ENCODE data around the gene SEMA4A.
A peak's percentile ranks its signal among the peaks of the same experiment; 100 is the strongest.
"Not testable (repeated sequence)": the region's sequence is repeated elsewhere in the genome, so short reads cannot be mapped to it uniquely, and the experiment has no call there.

Gene SEMA4A

GRCh38 chr1:156114101-156114918 lies 39.1 kb upstream of the SEMA4A start, which contains the start of gene LMNA:
Gene LMNA (plus strand): TSS chr1:156114711. CDS start chr1:156114919, 208 bp downstream.
- Mint-ChIP-seq H3K4me3 (peak within 1 kb of the TSS; percentile 95), H3K9me3 (no peaks in the 10 kb centered on the region), H3K4me1 (peaks cover 36% of the 10 kb centered on the region), H3K27me3 (no peaks in the 10 kb centered on the region), H3K27ac (ENCODE audit: low read depth) (peak within 1 kb of the TSS; percentile 95), H3K36me3 (ENCODE audit: insufficient read depth) (peaks cover 27% of the 10 kb centered on the region)
- peak; percentile 78 for ATAC-seq (replicated peaks; ENCODE audit: extremely low read depth, poor library complexity, severe bottlenecking)
- DNase-seq (ENCODE audit: low spot score in 2 of 2): peak in 1 of 2 donors; percentile 68

GRCh38 chr1:156114919-156115513 lies 38.4 kb upstream of the SEMA4A start:
- DNase-seq (ENCODE audit: low spot score in 2 of 2): no peak
- no peak for ATAC-seq (replicated peaks; ENCODE audit: extremely low read depth, poor library complexity, severe bottlenecking)
- Mint-ChIP-seq H3K4me1 (peaks cover 42% of the 10 kb centered on the region), H3K36me3 (ENCODE audit: insufficient read depth) (peaks cover 32% of the 10 kb centered on the region), H3K27ac (ENCODE audit: low read depth) (peak overlapping the region; percentile 95), H3K27me3 (no peaks in the 10 kb centered on the region), H3K4me3 (peak overlapping the region; percentile 95), H3K9me3 (no peaks in the 10 kb centered on the region)

- Mint-ChIP-seq H3K9me3 (no peaks in the 10 kb centered on the region), H3K27me3 (no peaks in the 10 kb centered on the region), H3K4me3 (peak overlapping the region; percentile 95), H3K27ac (ENCODE audit: low read depth) (peak overlapping the region; percentile 95), H3K4me1 (peaks cover 49% of the 10 kb centered on the region), H3K36me3 (ENCODE audit: insufficient read depth) (peaks cover 37% of the 10 kb centered on the region)
- no peak for ATAC-seq (replicated peaks; ENCODE audit: extremely low read depth, poor library complexity, severe bottlenecking)
- no peak for DNase-seq (ENCODE audit: low spot score in 2 of 2)
Observed at GRCh38 chr1:156115514-156116374, 37.6 kb upstream of the SEMA4A start.

GRCh38 chr1:156116731-156117130 lies 36.7 kb upstream of the SEMA4A start:
- H3K27ac Mint-ChIP-seq (ENCODE audit: low read depth): peak overlapping the region; percentile 77
- peaks cover 49% of the 10 kb centered on the region for H3K4me1 Mint-ChIP-seq
- DNase-seq (ENCODE audit: low spot score in 2 of 2); ATAC-seq (replicated peaks; ENCODE audit: extremely low read depth, poor library complexity, severe bottlenecking); H3K27me3 Mint-ChIP-seq; H3K9me3 Mint-ChIP-seq: not testable (repeated sequence)
- H3K36me3 Mint-ChIP-seq (ENCODE audit: insufficient read depth): peaks cover 44% of the 10 kb centered on the region
- peak overlapping the region; percentile 95 for H3K4me3 Mint-ChIP-seq

GRCh38 chr1:156117414-156118176 lies 35.8 kb upstream of the SEMA4A start:
- H3K27me3 Mint-ChIP-seq: no peaks in the 10 kb centered on the region
- DNase-seq (ENCODE audit: low spot score in 2 of 2) (no peak), ATAC-seq (replicated peaks; ENCODE audit: extremely low read depth, poor library complexity, severe bottlenecking) (no peak)
- H3K9me3 Mint-ChIP-seq: no peaks in the 10 kb centered on the region
- H3K4me1 Mint-ChIP-seq: peaks cover 53% of the 10 kb centered on the region
- peaks cover 49% of the 10 kb centered on the region for H3K36me3 Mint-ChIP-seq (ENCODE audit: insufficient read depth)
- peak overlapping the region; percentile 36 for H3K4me3 Mint-ChIP-seq
- peak overlapping the region; percentile 77 for H3K27ac Mint-ChIP-seq (ENCODE audit: low read depth)

GRCh38 chr1:156118177-156118868 lies 35.1 kb upstream of the SEMA4A start:
- ATAC-seq (replicated peaks; ENCODE audit: extremely low read depth, poor library complexity, severe bottlenecking) (no peak), DNase-seq (ENCODE audit: low spot score in 2 of 2) (no peak)
- Mint-ChIP-seq H3K27ac (ENCODE audit: low read depth) (peak overlapping the region; percentile 77), H3K4me1 (peaks cover 61% of the 10 kb centered on the region), H3K27me3 (no peaks in the 10 kb centered on the region), H3K4me3 (peak overlapping the region; percentile 36), H3K36me3 (ENCODE audit: insufficient read depth) (peaks cover 50% of the 10 kb centered on the region), H3K9me3 (no peaks in the 10 kb centered on the region)

- H3K9me3 Mint-ChIP-seq: no peaks in the 10 kb centered on the region
- H3K4me3 Mint-ChIP-seq: peak overlapping the region; percentile 48
- peaks cover 61% of the 10 kb centered on the region for H3K4me1 Mint-ChIP-seq
- H3K27ac Mint-ChIP-seq (ENCODE audit: low read depth): peak overlapping the region; percentile 11
- ATAC-seq (replicated peaks; ENCODE audit: extremely low read depth, poor library complexity, severe bottlenecking) (no peak), DNase-seq (ENCODE audit: low spot score in 2 of 2) (no peak)
- no peaks in the 10 kb centered on the region for H3K27me3 Mint-ChIP-seq
- peaks cover 57% of the 10 kb centered on the region for H3K36me3 Mint-ChIP-seq (ENCODE audit: insufficient read depth)
Observed at GRCh38 chr1:156119503-156120209, 33.7 kb upstream of the SEMA4A start.

GRCh38 chr1:156120318-156120717 lies 33.1 kb upstream of the SEMA4A start:
- ATAC-seq (replicated peaks; ENCODE audit: extremely low read depth, poor library complexity, severe bottlenecking) (no peak), DNase-seq (ENCODE audit: low spot score in 2 of 2) (no peak)
- peak overlapping the region; percentile 11 for H3K27ac Mint-ChIP-seq (ENCODE audit: low read depth)
- peak overlapping the region; percentile 48 for H3K4me3 Mint-ChIP-seq
- H3K9me3 Mint-ChIP-seq: no peaks in the 10 kb centered on the region
- peaks cover 58% of the 10 kb centered on the region for H3K36me3 Mint-ChIP-seq (ENCODE audit: insufficient read depth)
- no peaks in the 10 kb centered on the region for H3K27me3 Mint-ChIP-seq
- peaks cover 61% of the 10 kb centered on the region for H3K4me1 Mint-ChIP-seq

GRCh38 chr1:156121005-156121404 lies 32.4 kb upstream of the SEMA4A start:
- not testable (repeated sequence) for H3K4me3 Mint-ChIP-seq; H3K27ac Mint-ChIP-seq (ENCODE audit: low read depth); H3K9me3 Mint-ChIP-seq; ATAC-seq (replicated peaks; ENCODE audit: extremely low read depth, poor library complexity, severe bottlenecking); H3K27me3 Mint-ChIP-seq; DNase-seq (ENCODE audit: low spot score in 2 of 2)
- peaks cover 61% of the 10 kb centered on the region for H3K4me1 Mint-ChIP-seq
- H3K36me3 Mint-ChIP-seq (ENCODE audit: insufficient read depth): peaks cover 61% of the 10 kb centered on the region

- Mint-ChIP-seq H3K4me3 (no peak overlapping the region), H3K9me3 (no peaks in the 10 kb centered on the region), H3K27me3 (no peaks in the 10 kb centered on the region), H3K36me3 (ENCODE audit: insufficient read depth) (peaks cover 66% of the 10 kb centered on the region), H3K27ac (ENCODE audit: low read depth) (no peak overlapping the region), H3K4me1 (peaks cover 61% of the 10 kb centered on the region)
- ATAC-seq (replicated peaks; ENCODE audit: extremely low read depth, poor library complexity, severe bottlenecking) (no peak), DNase-seq (ENCODE audit: low spot score in 2 of 2) (no peak)
Observed at GRCh38 chr1:156121457-156121856, 31.9 kb upstream of the SEMA4A start.

GRCh38 chr1:156122086-156122485 lies 31.3 kb upstream of the SEMA4A start:
- H3K36me3 Mint-ChIP-seq (ENCODE audit: insufficient read depth): peaks cover 67% of the 10 kb centered on the region
- H3K9me3 Mint-ChIP-seq: no peaks in the 10 kb centered on the region
- H3K4me3 Mint-ChIP-seq: peak overlapping the region; percentile 19
- DNase-seq (ENCODE audit: low spot score in 2 of 2) (no peak), ATAC-seq (replicated peaks; ENCODE audit: extremely low read depth, poor library complexity, severe bottlenecking) (no peak)
- no peaks in the 10 kb centered on the region for H3K27me3 Mint-ChIP-seq
- peak overlapping the region; percentile 97 for H3K27ac Mint-ChIP-seq (ENCODE audit: low read depth)
- H3K4me1 Mint-ChIP-seq: peaks cover 65% of the 10 kb centered on the region
